ENCODE measurements around the gene HBS1L. TPM values are rescaled to one million over a fixed set of nuclear protein-coding genes. Genes with fewer than 3 reads are reported as not detected.

HBS1L gene
- total and polyA plus RNA-seq, 10 of the 15 experiments (the other 5 are each of a cell fraction or from before 2014, with no cell fraction given): 58.7 to 142 (median 78.8) TPM

DNA sequence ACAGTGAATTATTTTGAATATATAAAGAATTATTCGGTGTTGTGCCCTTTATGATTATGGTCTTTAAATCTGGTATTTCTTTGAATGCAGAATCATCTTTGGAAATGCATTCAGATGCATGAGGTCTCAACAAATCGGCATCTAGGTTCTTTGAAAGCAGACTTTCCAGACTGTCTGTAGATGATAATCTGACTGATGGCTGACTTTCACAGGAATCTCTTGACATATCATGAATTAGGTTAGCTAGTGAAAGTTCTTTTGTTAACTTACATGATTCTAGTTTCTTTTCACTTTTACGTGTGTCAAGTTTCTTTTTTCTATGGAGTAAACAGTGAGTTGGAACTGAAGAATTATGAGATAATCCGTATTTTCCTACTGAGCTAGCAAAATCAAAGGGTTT, 17.1 kb downstream of the HBS1L start:
- Histone ChIP-seq H3K4me2 (ENCODE audit: control insufficient read depth, insufficient read depth) (no peak overlapping the region), H3K4me3 (no peak overlapping the region), H3K4me1 (ENCODE audit: control insufficient read depth, insufficient read depth, low read length) (no peaks in the 10 kb centered on the region), H3K79me2 (ENCODE audit: control insufficient read depth, insufficient read depth, low read length) (peaks cover 10% of the 10 kb centered on the region), H3K9me3 (replicated peaks; ENCODE audit: control insufficient read depth, insufficient read depth, low read length) (no peaks in the 10 kb centered on the region), H4K20me1 (ENCODE audit: control insufficient read depth, insufficient read depth) (no peaks in the 10 kb centered on the region), H3K9ac (ENCODE audit: control insufficient read depth, insufficient read depth, low read length) (no peak overlapping the region), H3K27ac (ENCODE audit: control insufficient read depth, insufficient read depth) (no peak overlapping the region), H3K27me3 (replicated peaks in 1 of 2; ENCODE audit: control insufficient read depth in 2 of 2, insufficient read depth in 2 of 2, low read length in 1 of 2) (no peaks in the 10 kb centered on the region), H2AFZ (ENCODE audit: control insufficient read depth, low read depth, low read length) (no peak overlapping the region), H3K36me3 (ENCODE audit: control insufficient read depth in 2 of 2, insufficient read depth in 2 of 2, low read length in 1 of 2) (peaks cover 4 to 34% of the 10 kb centered on the region in 2 experiments)
- POLR2A ChIA-PET: interaction anchor here (1.3 to 2.1 kb wide), 3 partner anchors 10 to 50 kb away, joined by 3 to 5 read pairs (median 4); no protein-coding TSS in a partner anchor
- BruUV-seq (replicated peaks): no TSS peak
- intact Hi-C loops (cut with micrococcal nuclease; ENCODE audit: unreplicated experiment) (no loop called here), in situ Hi-C loops (cut with MboI) (no loop called here)
- ATAC-seq: no peak
- 82% methylated on average over 4 of the region's 4 CpGs for WGBS (ENCODE audit: insufficient coverage, insufficient replicate concordance, low lambda C conversion rate, missing lambda C conversion rate)
- SMC1A ChIA-PET (ENCODE audit: uncharacterized antibody, unreplicated experiment): interaction anchor here (1.1 to 6.3 kb wide), 4 partner anchors 9 to 66 kb away, joined by 3 to 23 read pairs (median 4); no protein-coding TSS in a partner anchor
- CTCF ChIA-PET: no interaction called here
- no peak for FAIRE-seq
- RAD21 ChIA-PET (ENCODE audit: unreplicated experiment): interaction anchor here (1.4 kb wide), 2 partner anchors 9 to 11 kb away, joined by 3 read pairs; no protein-coding TSS in a partner anchor
- no peak for DNase-seq (ENCODE audit: low read depth, low spot score)
- TF ChIP-seq, protein P1, sequence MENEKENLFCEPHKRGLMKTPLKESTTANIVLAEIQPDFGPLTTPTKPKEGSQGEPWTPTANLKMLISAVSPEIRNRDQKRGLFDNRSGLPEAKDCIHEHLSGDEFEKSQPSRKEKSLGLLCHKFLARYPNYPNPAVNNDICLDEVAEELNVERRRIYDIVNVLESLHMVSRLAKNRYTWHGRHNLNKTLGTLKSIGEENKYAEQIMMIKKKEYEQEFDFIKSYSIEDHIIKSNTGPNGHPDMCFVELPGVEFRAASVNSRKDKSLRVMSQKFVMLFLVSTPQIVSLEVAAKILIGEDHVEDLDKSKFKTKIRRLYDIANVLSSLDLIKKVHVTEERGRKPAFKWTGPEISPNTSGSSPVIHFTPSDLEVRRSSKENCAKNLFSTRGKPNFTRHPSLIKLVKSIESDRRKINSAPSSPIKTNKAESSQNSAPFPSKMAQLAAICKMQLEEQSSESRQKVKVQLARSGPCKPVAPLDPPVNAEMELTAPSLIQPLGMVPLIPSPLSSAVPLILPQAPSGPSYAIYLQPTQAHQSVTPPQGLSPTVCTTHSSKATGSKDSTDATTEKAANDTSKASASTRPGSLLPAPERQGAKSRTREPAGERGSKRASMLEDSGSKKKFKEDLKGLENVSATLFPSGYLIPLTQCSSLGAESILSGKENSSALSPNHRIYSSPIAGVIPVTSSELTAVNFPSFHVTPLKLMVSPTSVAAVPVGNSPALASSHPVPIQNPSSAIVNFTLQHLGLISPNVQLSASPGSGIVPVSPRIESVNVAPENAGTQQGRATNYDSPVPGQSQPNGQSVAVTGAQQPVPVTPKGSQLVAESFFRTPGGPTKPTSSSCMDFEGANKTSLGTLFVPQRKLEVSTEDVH (IDR thresholded peaks at IDR 0.05; ENCODE audit: low read depth, partially characterized antibody): no peak
- TF ChIP-seq KAT2A (conservative IDR thresholded peaks at IDR 0.05; ENCODE audit: control insufficient read depth, low read depth, low read length): no peak
- TF ChIP-seq NRF1 (conservative IDR thresholded peaks at IDR 0.05; ENCODE audit: low read depth, low read length): no peak
- TF ChIP-seq, protein P2, sequence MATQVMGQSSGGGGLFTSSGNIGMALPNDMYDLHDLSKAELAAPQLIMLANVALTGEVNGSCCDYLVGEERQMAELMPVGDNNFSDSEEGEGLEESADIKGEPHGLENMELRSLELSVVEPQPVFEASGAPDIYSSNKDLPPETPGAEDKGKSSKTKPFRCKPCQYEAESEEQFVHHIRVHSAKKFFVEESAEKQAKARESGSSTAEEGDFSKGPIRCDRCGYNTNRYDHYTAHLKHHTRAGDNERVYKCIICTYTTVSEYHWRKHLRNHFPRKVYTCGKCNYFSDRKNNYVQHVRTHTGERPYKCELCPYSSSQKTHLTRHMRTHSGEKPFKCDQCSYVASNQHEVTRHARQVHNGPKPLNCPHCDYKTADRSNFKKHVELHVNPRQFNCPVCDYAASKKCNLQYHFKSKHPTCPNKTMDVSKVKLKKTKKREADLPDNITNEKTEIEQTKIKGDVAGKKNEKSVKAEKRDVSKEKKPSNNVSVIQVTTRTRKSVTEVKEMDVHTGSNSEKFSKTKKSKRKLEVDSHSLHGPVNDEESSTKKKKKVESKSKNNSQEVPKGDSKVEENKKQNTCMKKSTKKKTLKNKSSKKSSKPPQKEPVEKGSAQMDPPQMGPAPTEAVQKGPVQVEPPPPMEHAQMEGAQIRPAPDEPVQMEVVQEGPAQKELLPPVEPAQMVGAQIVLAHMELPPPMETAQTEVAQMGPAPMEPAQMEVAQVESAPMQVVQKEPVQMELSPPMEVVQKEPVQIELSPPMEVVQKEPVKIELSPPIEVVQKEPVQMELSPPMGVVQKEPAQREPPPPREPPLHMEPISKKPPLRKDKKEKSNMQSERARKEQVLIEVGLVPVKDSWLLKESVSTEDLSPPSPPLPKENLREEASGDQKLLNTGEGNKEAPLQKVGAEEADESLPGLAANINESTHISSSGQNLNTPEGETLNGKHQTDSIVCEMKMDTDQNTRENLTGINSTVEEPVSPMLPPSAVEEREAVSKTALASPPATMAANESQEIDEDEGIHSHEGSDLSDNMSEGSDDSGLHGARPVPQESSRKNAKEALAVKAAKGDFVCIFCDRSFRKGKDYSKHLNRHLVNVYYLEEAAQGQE (IDR thresholded peaks at IDR 0.05; ENCODE audit: low read depth, low read length): no peak
- no peak for TF ChIP-seq RB1 (IDR thresholded peaks at IDR 0.05; ENCODE audit: borderline replicate concordance)
- TF ChIP-seq RUNX3 (IDR thresholded peaks at IDR 0.05; ENCODE audit: low read length): no peak
- no peak for TF ChIP-seq MEF2B (IDR thresholded peaks at IDR 0.05; ENCODE audit: partially characterized antibody, poor library complexity, severe bottlenecking)
- TF ChIP-seq TCF12 (IDR thresholded peaks at IDR 0.05; ENCODE audit: low read depth, low read length): no peak
- no peak for TF ChIP-seq NBN (IDR thresholded peaks at IDR 0.05)
- no peak for TF ChIP-seq CBFB (IDR thresholded peaks at IDR 0.05; ENCODE audit: low read depth)
- TF ChIP-seq, protein P3, sequence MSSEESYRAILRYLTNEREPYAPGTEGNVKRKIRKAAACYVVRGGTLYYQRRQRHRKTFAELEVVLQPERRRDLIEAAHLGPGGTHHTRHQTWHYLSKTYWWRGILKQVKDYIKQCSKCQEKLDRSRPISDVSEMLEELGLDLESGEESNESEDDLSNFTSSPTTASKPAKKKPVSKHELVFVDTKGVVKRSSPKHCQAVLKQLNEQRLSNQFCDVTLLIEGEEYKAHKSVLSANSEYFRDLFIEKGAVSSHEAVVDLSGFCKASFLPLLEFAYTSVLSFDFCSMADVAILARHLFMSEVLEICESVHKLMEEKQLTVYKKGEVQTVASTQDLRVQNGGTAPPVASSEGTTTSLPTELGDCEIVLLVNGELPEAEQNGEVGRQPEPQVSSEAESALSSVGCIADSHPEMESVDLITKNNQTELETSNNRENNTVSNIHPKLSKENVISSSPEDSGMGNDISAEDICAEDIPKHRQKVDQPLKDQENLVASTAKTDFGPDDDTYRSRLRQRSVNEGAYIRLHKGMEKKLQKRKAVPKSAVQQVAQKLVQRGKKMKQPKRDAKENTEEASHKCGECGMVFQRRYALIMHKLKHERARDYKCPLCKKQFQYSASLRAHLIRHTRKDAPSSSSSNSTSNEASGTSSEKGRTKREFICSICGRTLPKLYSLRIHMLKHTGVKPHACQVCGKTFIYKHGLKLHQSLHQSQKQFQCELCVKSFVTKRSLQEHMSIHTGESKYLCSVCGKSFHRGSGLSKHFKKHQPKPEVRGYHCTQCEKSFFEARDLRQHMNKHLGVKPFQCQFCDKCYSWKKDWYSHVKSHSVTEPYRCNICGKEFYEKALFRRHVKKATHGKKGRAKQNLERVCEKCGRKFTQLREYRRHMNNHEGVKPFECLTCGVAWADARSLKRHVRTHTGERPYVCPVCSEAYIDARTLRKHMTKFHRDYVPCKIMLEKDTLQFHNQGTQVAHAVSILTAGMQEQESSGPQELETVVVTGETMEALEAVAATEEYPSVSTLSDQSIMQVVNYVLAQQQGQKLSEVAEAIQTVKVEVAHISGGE (CRISPR knock-in tag; IDR thresholded peaks at IDR 0.05): no peak
- TF ChIP-seq NR2C1 (IDR thresholded peaks at IDR 0.05): no peak
- TF ChIP-seq CEBPB (IDR thresholded peaks at IDR 0.05; ENCODE audit: borderline replicate concordance in 1 of 2, low read depth in 2 of 2, low read length in 2 of 2): no peak
- TF ChIP-seq CREM (IDR thresholded peaks at IDR 0.05; ENCODE audit: low read depth): no peak
- TF ChIP-seq ZZZ3 (IDR thresholded peaks at IDR 0.05; ENCODE audit: control insufficient read depth, insufficient read length, low read depth): no peak
- TF ChIP-seq RAD51 (IDR thresholded peaks at IDR 0.05): no peak

All from GM12878 (cell line).